Caco-2 (cell line): ENCODE measurements around the gene STOX2. TPM values are rescaled to one million over a fixed set of nuclear protein-coding genes. Genes with fewer than 3 reads are reported as not detected.

ENCODE experiments used
- BruUV-seq: library from RNA; stranded (reverse); fragments of 400-500 nt; replicated peaks from 2 replicates; lab custom pipeline; 2021; lab: Mats Ljungman, UMichigan
- CTCF ChIA-PET: fragments of 300-600 bp; sonication (Branson Sonifier 250); formaldehyde crosslinking; loops from one replicate; lab custom pipeline; 2022; ENCODE audit warnings: antibody characterized with exemption; lab: Charles Lee
- POLR2A ChIA-PET: fragments of 300-600 bp; sonication (Branson Sonifier 250); formaldehyde crosslinking; loops from one replicate; lab custom pipeline; 2022; ENCODE audit warnings: antibody characterized with exemption; lab: Charles Lee
- DNase-seq, 2 experiments: peaks; one replicate each; pipeline versions ENCODE4 v3.0.0 to v3.0.0-alpha.2; 2020 to 2022
- H3K27me3 ChIP-seq: replicated peaks from 2 replicates; pipeline ENCODE4 v1.6.0; 2011; ENCODE audit warnings: low read length; ENCODE audit not compliant: control insufficient read depth, insufficient read depth
- H3K36me3 ChIP-seq: 2 replicates; pipeline ENCODE4 v1.5.1; 2011; ENCODE audit warnings: low read length; ENCODE audit not compliant: control insufficient read depth, insufficient read depth
- H3K4me1 ChIP-seq: fragments of 250-450 bp; sonication (Bioruptor Pico); 2 replicates; pipeline ENCODE4 v1.5.1; 2020; ENCODE audit warnings: mild to moderate bottlenecking
- H3K4me3 ChIP-seq: 2 replicates; pipeline ENCODE4 v1.5.1; 2011; ENCODE audit warnings: low read depth, mild to moderate bottlenecking, control low read depth, low read length
- H3K9me3 ChIP-seq: fragments of 250-450 bp; sonication (Bioruptor Pico); 2 replicates; pipeline ENCODE4 v1.5.1; 2020; ENCODE audit warnings: mild to moderate bottlenecking, moderate library complexity
- H3K27ac Mint-ChIP-seq: one replicate; pipeline ENCODE4 v1.8.0; 2022; ENCODE audit warnings: mixed read lengths; ENCODE audit not compliant: unreplicated experiment
- H3K27me3 Mint-ChIP-seq: one replicate; pipeline ENCODE4 v1.8.0; 2022; ENCODE audit warnings: mixed read lengths; ENCODE audit not compliant: insufficient read depth, unreplicated experiment
- H3K36me3 Mint-ChIP-seq: one replicate; pipeline ENCODE4 v1.8.0; 2022; ENCODE audit warnings: mild to moderate bottlenecking, mixed read lengths; ENCODE audit not compliant: insufficient read depth, unreplicated experiment
- H3K4me1 Mint-ChIP-seq: one replicate; pipeline ENCODE4 v1.8.0; 2022; ENCODE audit warnings: low read depth, mixed read lengths; ENCODE audit not compliant: unreplicated experiment
- H3K4me3 Mint-ChIP-seq: one replicate; pipeline ENCODE4 v1.8.0; 2022; ENCODE audit warnings: mild to moderate bottlenecking, moderate library complexity, mixed read lengths; ENCODE audit not compliant: unreplicated experiment
- H3K9me3 Mint-ChIP-seq: one replicate; pipeline ENCODE4 v1.8.0; 2022; ENCODE audit warnings: mixed read lengths; ENCODE audit not compliant: unreplicated experiment
- CTCF ChIP-seq, 2 experiments: fragments of 200-600 bp in 1 of 2; IDR thresholded peaks; 1 replicate in 1 of 2; 2 replicates in 1 of 2; pipeline versions ENCODE4 v1.5.1 to v1.8.0; 2011 to 2022; ENCODE audit warnings: antibody characterized with exemption in 1 of 2, control low read depth in 1 of 2, inconsistent platforms in 1 of 2, low read depth in 1 of 2, low read length in 1 of 2, mild to moderate bottlenecking in 1 of 2, moderate library complexity in 1 of 2; ENCODE audit not compliant: insufficient read depth in 1 of 2, severe bottlenecking in 1 of 2, unreplicated experiment in 1 of 2
- intact Hi-C: fragments of 100-400 bp; cut with micrococcal nuclease; formaldehyde crosslinking; loops from one replicate; pipeline ENCODE4 v1.10.0; 2022; ENCODE audit not compliant: unreplicated experiment
- total RNA-seq: library from RNA; stranded (reverse); gene quantifications from 2 replicates; pipeline ENCODE4 v1.2.3, GENCODE V29; 2022

The STOX2 gene
- total RNA-seq, 1 experiment from 2014 or later, result 1.8 TPM

- no peaks in the 10 kb centered on the region for H3K4me1 Mint-ChIP-seq
- Histone ChIP-seq H3K4me1 (no peaks in the 10 kb centered on the region), H3K9me3 (no peaks in the 10 kb centered on the region), H3K36me3 (no peaks in the 10 kb centered on the region), H3K4me3 (no peak overlapping the region), H3K27me3 (no peaks in the 10 kb centered on the region)
- intact Hi-C loops, result no loop called here
- H3K36me3 Mint-ChIP-seq, result no peaks in the 10 kb centered on the region
- H3K27ac Mint-ChIP-seq, result no peak overlapping the region
- DNase-seq, result no peak
- POLR2A ChIA-PET, result no interaction called here
- TF ChIP-seq CTCF (IDR thresholded peaks at IDR 0.05; ENCODE audit: insufficient read depth in 1 of 2, low read depth in 1 of 2, low read length in 1 of 2, severe bottlenecking in 1 of 2, unreplicated experiment in 1 of 2), result no peak
- BruUV-seq, result no TSS peak
- CTCF ChIA-PET, result no interaction called here
- no peaks in the 10 kb centered on the region for H3K27me3 Mint-ChIP-seq
- H3K4me3 Mint-ChIP-seq, result no peak overlapping the region
- H3K9me3 Mint-ChIP-seq, result peaks cover 1% of the 10 kb centered on the region
Measured at GRCh38 chr4:184053434-184053833, 148.3 kb downstream of the STOX2 start.

- H3K27me3 ChIP-seq, result no peaks in the 10 kb centered on the region
- Mint-ChIP-seq H3K27me3 (no peaks in the 10 kb centered on the region), H3K9me3 (no peaks in the 10 kb centered on the region), H3K27ac (no peak overlapping the region), H3K4me1 (no peaks in the 10 kb centered on the region), H3K4me3 (no peak overlapping the region), H3K36me3 (no peaks in the 10 kb centered on the region)
- H3K9me3 ChIP-seq, result no peaks in the 10 kb centered on the region
- CTCF ChIA-PET, result no interaction called here
- POLR2A ChIA-PET, result no interaction called here
- intact Hi-C loops, result no loop called here
- no peak overlapping the region for H3K4me3 ChIP-seq
- TF ChIP-seq CTCF (IDR thresholded peaks at IDR 0.05; ENCODE audit: insufficient read depth in 1 of 2, low read depth in 1 of 2, low read length in 1 of 2, severe bottlenecking in 1 of 2, unreplicated experiment in 1 of 2), result no peak
- H3K36me3 ChIP-seq, result no peaks in the 10 kb centered on the region
- BruUV-seq, result no TSS peak
- DNase-seq, result no peak
- no peaks in the 10 kb centered on the region for H3K4me1 ChIP-seq
Measured at GRCh38 chr4:184056877-184057276, 151.8 kb downstream of the STOX2 start.

DNA sequence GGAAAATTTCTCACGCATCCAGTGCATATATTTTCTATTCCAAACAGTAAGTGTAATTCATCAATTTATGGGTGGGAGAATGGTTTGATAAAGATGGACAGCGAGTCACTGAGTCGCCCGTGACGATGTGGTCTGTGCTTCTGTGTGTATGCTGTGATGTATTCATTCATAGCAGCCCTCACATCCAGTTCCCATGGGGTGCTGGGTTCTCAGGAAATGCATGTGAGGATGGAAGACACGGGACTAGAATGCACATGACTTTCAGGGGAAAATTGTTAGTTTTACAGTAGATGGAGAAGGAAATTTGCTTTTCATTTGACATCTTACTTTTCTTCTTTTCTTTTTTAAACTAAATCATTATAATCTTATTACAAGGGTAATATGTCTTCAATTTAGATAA, 152.9 kb downstream of the STOX2 start:
- POLR2A ChIA-PET, result no interaction called here
- Mint-ChIP-seq H3K27ac (no peak overlapping the region), H3K9me3 (no peaks in the 10 kb centered on the region), H3K4me3 (no peak overlapping the region), H3K27me3 (no peaks in the 10 kb centered on the region), H3K36me3 (no peaks in the 10 kb centered on the region), H3K4me1 (no peaks in the 10 kb centered on the region)
- no peak overlapping the region for H3K4me3 ChIP-seq
- no peaks in the 10 kb centered on the region for H3K36me3 ChIP-seq
- DNase-seq, result no peak
- CTCF ChIA-PET, result no interaction called here
- TF ChIP-seq CTCF (IDR thresholded peaks at IDR 0.05; ENCODE audit: insufficient read depth in 1 of 2, low read depth in 1 of 2, low read length in 1 of 2, severe bottlenecking in 1 of 2, unreplicated experiment in 1 of 2), result no peak
- intact Hi-C loops, result no loop called here
- no peaks in the 10 kb centered on the region for H3K9me3 ChIP-seq
- BruUV-seq, result no TSS peak
- no peaks in the 10 kb centered on the region for H3K4me1 ChIP-seq
- H3K27me3 ChIP-seq, result no peaks in the 10 kb centered on the region
